Measurements from ENCODE around the gene MIDN. TPM values are rescaled to one million over a fixed set of nuclear protein-coding genes. Genes with fewer than 3 reads are reported as not detected.
A peak's percentile ranks its signal among the peaks of the same experiment; 100 is the strongest.

The MIDN gene
- total RNA-seq, 2 donors from 2014 or later: 85.9 to 88.3 TPM

- DNase-seq (ENCODE audit: low spot score) (no peak), ATAC-seq (peak in 1 of 2 donors; percentile 1)
- Mint-ChIP-seq H3K9me3 (no peaks in the 10 kb centered on the region), H3K27ac (peak overlapping the region; percentile 80 to 92), H3K4me3 (peak overlapping the region; percentile 84), H3K36me3 (no peaks in the 10 kb centered on the region), H3K27me3 (no peaks in the 10 kb centered on the region), H3K4me1 (ENCODE audit: low read depth in 2 of 2) (peaks cover 4 to 17% of the 10 kb centered on the region in 2 donors)
These were observed 3.9 kb downstream of the MIDN start for GRCh38 chr19:1252221-1252820.

- ATAC-seq: peak; percentile 34 to 44
These were observed 4.6 kb downstream of the MIDN start for GRCh38 chr19:1252821-1253513.

DNA sequence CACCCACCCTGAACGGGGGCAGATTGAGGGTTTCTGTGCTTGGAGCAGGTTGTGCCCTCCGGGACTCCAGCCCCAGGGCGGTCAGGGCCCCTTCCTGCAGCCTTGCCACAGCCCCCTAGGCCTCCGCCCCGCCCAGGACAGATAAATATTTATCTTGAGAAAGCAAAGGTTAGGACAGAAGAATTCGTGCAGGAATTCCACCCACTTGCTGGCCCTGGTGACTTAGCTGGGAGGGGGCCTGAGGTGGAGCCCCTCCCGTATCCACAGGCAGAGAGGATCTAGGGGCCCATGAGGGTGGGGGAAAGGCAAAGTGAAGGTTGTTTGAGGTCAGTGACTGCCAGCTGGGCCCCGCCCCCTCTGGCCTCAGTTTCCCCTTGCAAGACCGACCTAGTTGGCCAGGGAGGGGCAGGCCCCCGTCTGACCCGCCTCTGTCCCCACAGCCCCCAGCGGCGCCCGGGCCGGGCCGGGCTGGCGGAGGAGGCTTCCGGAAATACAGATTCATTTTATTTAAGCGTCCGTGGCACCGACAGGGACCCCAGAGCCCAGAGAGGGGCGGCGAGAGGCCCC is 5.2 kb downstream of the MIDN start:
- DNase-seq (ENCODE audit: low spot score): no peak
- H3K36me3 Mint-ChIP-seq: no peaks in the 10 kb centered on the region
- H3K27ac Mint-ChIP-seq: peak overlapping the region; percentile 89 to 91
- H3K4me1 Mint-ChIP-seq (ENCODE audit: low read depth in 2 of 2): peaks cover 9 to 25% of the 10 kb centered on the region in 2 donors
- H3K27me3 Mint-ChIP-seq: no peaks in the 10 kb centered on the region
- no peak for ATAC-seq
- peak overlapping the region; percentile 79 for H3K4me3 Mint-ChIP-seq
- H3K9me3 Mint-ChIP-seq: no peaks in the 10 kb centered on the region

More at GRCh38 chr19:1252821-1253513, 4.6 kb downstream of the MIDN start:
- Mint-ChIP-seq H3K9me3 (no peaks in the 10 kb centered on the region), H3K27me3 (no peaks in the 10 kb centered on the region), H3K4me1 (ENCODE audit: low read depth in 2 of 2) (peaks cover 9 to 23% of the 10 kb centered on the region in 2 donors), H3K27ac (peak overlapping the region; percentile 89 to 91), H3K4me3 (peak overlapping the region; percentile 84), H3K36me3 (no peaks in the 10 kb centered on the region)
- DNase-seq (ENCODE audit: low spot score): peak; percentile 87

- no peak for DNase-seq (ENCODE audit: low spot score)
- Mint-ChIP-seq H3K36me3 (no peaks in the 10 kb centered on the region), H3K4me1 (ENCODE audit: low read depth in 2 of 2) (peaks cover 9 to 25% of the 10 kb centered on the region in 2 donors), H3K9me3 (no peaks in the 10 kb centered on the region), H3K27ac (no peak overlapping the region), H3K4me3 (peak overlapping the region; percentile 49), H3K27me3 (no peaks in the 10 kb centered on the region)
- no peak for ATAC-seq
These were observed 5.7 kb downstream of the MIDN start for GRCh38 chr19:1254081-1254527.

GRCh38 chr19:1254530-1255185 is 6.3 kb downstream of the MIDN start:
- peak overlapping the region; percentile 28 to 75 for H3K27ac Mint-ChIP-seq
- no peak for ATAC-seq
- H3K27me3 Mint-ChIP-seq: no peaks in the 10 kb centered on the region
- peaks cover 13 to 27% of the 10 kb centered on the region in 2 donors for H3K4me1 Mint-ChIP-seq (ENCODE audit: low read depth in 2 of 2)
- no peak for DNase-seq (ENCODE audit: low spot score)
- H3K36me3 Mint-ChIP-seq: no peaks in the 10 kb centered on the region
- no peaks in the 10 kb centered on the region for H3K9me3 Mint-ChIP-seq
- peak overlapping the region; percentile 49 for H3K4me3 Mint-ChIP-seq

DNA sequence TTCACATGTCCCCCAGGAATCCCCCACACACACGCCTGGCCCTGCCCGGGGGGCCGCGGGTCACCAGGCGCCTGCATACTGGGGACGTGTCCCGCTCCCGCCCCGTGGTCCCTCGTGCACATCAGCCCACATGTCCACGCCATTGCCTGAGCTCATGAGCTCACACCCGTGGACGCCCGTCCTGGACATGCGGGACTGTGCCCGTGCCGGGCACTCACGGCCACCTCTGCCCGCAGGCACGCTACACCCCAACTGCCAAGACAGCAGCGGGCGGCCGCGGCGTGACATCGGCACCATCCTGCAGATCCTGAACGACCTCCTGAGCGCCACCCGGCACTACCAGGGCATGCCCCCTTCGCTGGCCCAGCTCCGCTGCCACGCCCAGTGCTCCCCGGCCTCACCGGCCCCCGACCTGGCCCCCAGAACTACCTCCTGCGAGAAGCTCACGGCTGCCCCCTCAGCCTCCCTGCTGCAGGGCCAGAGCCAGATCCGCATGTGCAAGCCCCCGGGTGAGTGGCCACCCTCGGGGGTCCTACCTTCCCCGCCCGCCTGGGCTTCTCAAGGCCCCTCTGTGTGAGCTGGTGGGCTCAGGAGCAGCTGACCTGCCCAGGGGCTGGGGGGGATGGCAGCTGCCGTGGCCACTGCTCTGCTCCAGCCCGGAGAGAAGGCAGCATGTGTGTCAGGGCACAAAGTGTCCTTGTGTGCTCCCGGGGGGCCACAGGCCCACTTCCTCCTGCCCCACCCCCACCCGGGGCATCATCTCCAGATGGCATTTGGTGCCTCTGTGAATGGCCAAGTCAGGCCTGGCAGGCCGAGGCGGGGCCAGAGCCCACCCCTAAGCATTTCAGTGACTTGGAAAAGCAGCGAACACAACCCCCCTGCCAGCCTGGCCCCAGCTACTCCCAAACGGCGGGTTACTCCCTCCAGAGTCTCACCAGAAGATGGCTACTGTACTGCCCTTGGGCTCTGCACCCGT is 7.1 kb downstream of the MIDN start:
- Mint-ChIP-seq H3K27ac (peak overlapping the region; percentile 28 to 75), H3K9me3 (no peaks in the 10 kb centered on the region), H3K27me3 (no peaks in the 10 kb centered on the region), H3K4me1 (ENCODE audit: low read depth in 2 of 2) (peaks cover 17 to 31% of the 10 kb centered on the region in 2 donors), H3K4me3 (peak overlapping the region; percentile 49), H3K36me3 (no peaks in the 10 kb centered on the region)
- DNase-seq (ENCODE audit: low spot score): no peak
- ATAC-seq: no peak

DNA sequence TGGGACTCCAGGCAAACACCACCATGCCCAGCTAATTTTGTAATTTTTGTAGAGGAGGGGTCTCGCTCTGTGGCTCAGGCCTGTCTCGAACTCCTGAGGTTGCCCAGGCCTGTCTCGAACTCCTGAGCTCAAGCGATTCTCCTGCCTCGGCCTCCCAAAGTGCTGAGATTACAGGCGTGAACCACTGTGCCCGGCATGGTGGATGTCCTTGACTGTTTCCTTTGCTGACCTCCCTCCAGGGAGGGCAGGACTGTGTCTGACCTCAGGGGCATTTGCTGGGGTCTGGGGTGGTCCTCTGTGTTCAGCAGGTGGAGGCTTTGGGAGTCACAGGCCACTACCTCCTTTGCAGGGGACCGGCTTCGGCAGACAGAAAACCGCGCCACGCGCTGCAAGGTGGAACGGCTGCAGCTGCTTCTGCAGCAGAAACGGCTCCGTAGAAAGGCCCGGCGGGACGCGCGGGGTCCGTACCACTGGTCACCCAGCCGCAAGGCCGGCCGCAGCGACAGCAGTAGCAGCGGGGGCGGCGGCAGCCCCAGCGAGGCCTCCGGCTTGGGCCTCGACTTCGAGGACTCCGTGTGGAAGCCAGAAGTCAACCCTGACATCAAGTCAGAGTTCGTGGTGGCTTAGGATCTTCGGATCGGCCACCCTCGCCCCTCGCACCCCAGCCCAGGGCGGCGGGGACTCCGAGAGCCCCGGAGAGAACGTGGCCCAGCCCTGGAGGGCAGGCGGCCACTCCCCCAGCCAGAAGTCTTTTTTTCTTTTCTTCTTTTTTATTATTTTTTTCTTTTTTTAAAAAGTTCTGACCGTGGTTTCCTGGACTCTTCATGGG is 8.5 kb downstream of the MIDN start:
- no peak overlapping the region for H3K4me3 Mint-ChIP-seq
- no peaks in the 10 kb centered on the region for H3K9me3 Mint-ChIP-seq
- no peaks in the 10 kb centered on the region for H3K36me3 Mint-ChIP-seq
- DNase-seq (ENCODE audit: low spot score): no peak
- H3K27ac Mint-ChIP-seq: peak overlapping the region; percentile 93 to 97
- H3K27me3 Mint-ChIP-seq: no peaks in the 10 kb centered on the region
- ATAC-seq: no peak
- H3K4me1 Mint-ChIP-seq (ENCODE audit: low read depth in 2 of 2): peaks cover 25 to 34% of the 10 kb centered on the region in 2 donors

DNA sequence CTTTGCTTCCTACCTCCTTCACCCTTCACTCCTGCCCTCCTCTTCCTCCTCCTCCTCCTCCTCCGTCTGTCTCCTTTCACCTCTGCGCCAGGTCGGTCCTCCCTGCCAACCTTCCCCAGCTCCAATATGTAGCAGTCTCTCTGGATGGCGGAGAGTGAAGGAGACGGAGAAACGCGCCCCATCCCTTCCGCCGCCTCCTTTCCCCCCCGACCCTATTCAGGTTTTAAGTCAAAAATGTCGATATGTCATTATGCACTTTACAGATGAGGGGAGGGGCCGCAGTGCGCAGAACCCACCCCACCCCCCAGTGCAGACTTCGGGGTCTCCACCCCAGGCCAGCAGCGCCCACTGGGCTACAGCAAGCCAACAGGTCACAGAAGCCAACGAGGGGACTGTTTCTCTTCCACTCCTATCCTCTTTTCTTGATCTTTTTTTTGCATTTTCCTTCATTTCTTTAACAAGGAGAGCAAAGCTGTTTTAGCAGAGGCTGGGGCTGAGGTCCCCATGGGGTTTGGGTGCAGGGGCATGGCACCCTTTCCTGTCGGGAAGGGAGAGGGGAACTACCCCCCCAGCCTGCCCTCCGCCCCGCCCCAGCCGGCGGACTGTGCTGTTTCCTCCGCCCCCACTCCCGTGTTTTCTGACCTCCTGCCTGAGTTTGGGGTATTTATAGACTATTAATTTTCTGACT is 9.2 kb downstream of the MIDN start:
- DNase-seq (ENCODE audit: low spot score) (no peak), ATAC-seq (no peak)
- H3K9me3 Mint-ChIP-seq: no peaks in the 10 kb centered on the region
- H3K27me3 Mint-ChIP-seq: no peaks in the 10 kb centered on the region
- H3K4me3 Mint-ChIP-seq: peak overlapping the region; percentile 81
- H3K27ac Mint-ChIP-seq: peak overlapping the region; percentile 93 to 97
- peaks cover 28 to 38% of the 10 kb centered on the region in 2 donors for H3K4me1 Mint-ChIP-seq (ENCODE audit: low read depth in 2 of 2)
- no peaks in the 10 kb centered on the region for H3K36me3 Mint-ChIP-seq

- Mint-ChIP-seq H3K27me3 (no peaks in the 10 kb centered on the region), H3K4me3 (peak overlapping the region; percentile 81), H3K36me3 (no peaks in the 10 kb centered on the region), H3K9me3 (no peaks in the 10 kb centered on the region), H3K27ac (peak overlapping the region; percentile 93 to 97), H3K4me1 (ENCODE audit: low read depth in 2 of 2) (peaks cover 28 to 41% of the 10 kb centered on the region in 2 donors)
- ATAC-seq: no peak
- DNase-seq (ENCODE audit: low spot score): no peak
These were observed 9.7 kb downstream of the MIDN start for GRCh38 chr19:1258163-1258492.

GRCh38 chr19:1258707-1259205 is 10.4 kb downstream of the MIDN start:
- DNase-seq (ENCODE audit: low spot score): no peak
- Mint-ChIP-seq H3K9me3 (no peaks in the 10 kb centered on the region), H3K27ac (peak overlapping the region; percentile 93 to 97), H3K27me3 (no peaks in the 10 kb centered on the region), H3K4me3 (peak overlapping the region; percentile 81), H3K4me1 (ENCODE audit: low read depth in 2 of 2) (peaks cover 23 to 41% of the 10 kb centered on the region in 2 donors), H3K36me3 (no peaks in the 10 kb centered on the region)
- ATAC-seq: no peak

GRCh38 chr19:1259206-1259875 is 11.0 kb downstream of the MIDN start:
- peak; percentile 88 for DNase-seq (ENCODE audit: low spot score)
- Mint-ChIP-seq H3K9me3 (no peaks in the 10 kb centered on the region), H3K4me3 (peak overlapping the region; percentile 81), H3K27ac (peak overlapping the region; percentile 93 to 97), H3K27me3 (no peaks in the 10 kb centered on the region), H3K4me1 (ENCODE audit: low read depth in 2 of 2) (peaks cover 23 to 41% of the 10 kb centered on the region in 2 donors), H3K36me3 (no peaks in the 10 kb centered on the region)
- peak; percentile 64 to 68 for ATAC-seq
